HG03108 (cell line): ENCODE results near the gene REXO4.

Source experiments
- ATAC-seq: cut with Tn5 transposase; IDR thresholded peaks from one replicate; pipeline ENCODE4 v1.9.1; 2021; ENCODE audit warnings: moderate library complexity; ENCODE audit not compliant: unreplicated experiment

Gene REXO4

DNA sequence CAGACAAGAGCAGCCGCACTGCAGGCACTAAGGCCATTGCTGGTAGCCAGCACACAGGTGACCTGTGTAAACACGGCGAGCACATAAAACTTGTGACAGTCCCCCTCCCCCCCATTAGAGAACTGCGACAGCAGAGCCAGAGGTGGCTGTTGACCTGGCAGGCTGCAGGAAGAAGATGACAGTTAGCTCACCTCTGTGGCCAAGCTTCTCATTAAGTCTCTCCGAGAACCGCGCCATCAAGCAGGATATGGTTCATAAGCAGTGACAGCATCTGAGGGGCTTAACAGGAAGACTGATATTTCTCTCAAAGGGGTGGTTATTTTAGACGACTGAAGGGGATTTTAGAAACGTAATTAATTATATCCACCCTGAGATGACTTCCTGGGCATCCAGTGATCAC, 47.1 kb downstream of the REXO4 start:
- ATAC-seq: no peak

DNA sequence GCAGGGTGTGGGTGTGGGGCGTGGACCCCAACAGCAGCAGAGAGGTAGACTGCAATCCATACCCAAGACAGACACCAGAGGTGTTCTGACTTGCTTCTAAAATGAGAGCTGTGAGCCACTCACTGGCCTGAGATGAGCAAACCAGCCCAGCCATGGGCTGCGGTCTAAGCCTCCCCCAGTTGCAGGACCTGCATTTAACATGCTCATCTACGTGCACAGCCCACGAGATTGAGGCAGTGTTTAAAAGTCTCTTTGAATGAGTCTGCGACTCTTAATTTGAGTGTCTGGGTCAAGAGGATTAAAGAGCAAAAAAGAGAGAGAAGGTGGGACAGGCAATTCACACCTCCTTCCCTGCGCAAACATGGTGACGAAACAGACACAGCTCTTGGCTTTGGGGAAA, 47.9 kb downstream of the REXO4 start:
- ATAC-seq: no peak

DNA sequence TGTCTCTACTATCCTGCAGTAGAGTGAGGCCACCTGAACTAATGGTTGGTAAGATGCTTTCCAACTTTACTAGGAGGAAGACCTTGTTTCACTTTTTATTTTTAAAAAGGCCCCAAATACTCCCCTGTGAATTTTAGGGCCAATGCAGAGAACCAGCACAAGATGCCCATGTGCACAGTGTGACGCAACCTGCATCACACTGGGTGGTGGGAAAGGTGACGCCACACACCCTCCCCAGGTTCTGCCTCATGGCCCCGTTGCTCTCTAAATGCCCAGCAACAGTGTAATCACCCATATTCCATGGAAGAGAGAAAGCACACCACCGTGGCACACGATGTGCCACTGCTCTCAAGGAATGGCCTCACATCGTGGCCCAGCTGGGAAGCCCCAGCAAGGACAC, 48.4 kb downstream of the REXO4 start:
- no peak for ATAC-seq

DNA sequence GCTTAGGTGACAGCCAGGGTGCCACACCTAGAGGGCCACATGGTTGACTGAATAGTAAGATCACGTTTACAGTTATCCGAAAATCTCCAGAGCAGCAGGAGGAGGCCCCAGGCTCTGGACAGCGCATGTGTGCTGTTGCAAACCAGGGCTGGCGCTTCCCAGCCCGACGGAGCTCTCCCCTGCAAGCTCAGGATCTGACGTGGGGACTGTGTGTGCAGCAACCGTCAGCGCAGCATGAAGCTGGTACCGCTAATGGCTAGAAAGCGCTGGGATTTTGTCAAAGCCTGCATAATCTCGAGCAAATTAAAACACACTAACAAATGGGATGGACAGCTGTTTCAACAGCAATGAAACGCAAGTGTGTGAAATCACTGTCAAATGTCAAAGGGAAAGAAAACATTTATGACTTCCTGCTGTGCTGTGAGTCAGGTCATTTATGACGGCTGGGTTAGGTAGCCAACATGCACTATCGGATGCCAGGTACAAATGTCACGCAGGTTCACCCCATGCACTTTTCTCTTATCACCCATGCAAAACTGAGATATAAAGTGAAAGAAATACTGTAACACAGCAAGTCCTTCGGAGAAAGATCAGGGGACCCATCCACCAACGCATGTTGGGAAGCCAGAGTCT, 49.4 kb downstream of the REXO4 start:
- no peak for ATAC-seq

DNA sequence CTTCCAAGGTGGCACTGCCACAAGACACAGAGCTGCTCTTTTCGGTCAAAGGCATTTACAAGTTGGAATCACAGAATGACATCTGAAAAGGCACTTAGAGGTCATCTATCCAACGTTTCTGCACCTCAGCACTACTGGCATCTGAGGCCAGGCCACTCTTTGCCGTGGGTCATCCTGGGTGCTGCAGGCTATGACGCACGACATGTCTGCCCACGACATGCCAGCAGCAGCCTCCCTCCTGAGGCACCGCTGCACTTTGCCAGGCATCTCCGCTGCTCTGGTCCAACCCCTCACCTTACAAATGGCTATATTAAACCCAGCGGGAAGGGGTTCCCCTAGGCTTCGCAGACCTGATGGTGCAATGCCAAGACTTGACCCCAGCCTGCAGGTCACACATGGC, 50.0 kb downstream of the REXO4 start:
- ATAC-seq: no peak

DNA sequence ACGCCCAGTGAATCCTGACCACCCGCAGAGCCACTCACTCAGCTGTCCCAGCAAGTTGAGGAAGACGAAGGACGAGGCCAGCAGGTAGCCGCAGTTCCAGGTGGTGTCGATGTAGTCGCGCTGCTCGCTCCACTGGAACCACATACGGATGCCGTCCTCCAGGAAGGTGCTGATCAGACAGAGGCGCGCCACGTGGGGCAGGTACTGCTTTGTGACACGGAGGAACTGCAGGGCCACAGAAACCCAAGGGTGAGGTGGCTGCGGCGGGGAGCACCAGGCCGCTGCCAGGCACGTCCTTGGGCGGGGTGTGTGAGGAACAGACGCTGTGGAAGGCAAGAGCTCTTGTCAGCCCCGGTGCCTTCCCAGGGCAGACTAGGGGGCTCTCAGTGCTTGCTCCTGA, 50.6 kb downstream of the REXO4 start:
- ATAC-seq: no peak

DNA sequence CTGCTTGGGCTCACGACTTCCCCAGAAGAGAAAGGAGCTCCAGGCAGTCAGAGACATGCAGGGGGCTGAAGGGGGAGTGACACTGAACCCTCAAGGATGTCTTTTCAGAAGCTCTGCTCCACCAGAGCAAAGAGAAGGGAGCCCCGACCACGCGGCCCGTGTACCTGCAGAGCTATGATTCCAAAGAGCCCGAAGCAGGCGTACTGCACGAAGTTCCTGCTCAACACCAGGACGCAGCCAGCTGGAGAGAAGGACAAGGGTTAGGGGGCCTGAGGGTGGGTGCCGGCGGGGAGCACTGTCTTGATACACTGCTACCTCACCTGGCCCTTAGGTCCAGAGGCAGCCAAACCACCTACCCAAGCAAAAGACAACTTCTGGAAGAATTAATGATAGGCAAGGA, 51.4 kb downstream of the REXO4 start:
- no peak for ATAC-seq

DNA sequence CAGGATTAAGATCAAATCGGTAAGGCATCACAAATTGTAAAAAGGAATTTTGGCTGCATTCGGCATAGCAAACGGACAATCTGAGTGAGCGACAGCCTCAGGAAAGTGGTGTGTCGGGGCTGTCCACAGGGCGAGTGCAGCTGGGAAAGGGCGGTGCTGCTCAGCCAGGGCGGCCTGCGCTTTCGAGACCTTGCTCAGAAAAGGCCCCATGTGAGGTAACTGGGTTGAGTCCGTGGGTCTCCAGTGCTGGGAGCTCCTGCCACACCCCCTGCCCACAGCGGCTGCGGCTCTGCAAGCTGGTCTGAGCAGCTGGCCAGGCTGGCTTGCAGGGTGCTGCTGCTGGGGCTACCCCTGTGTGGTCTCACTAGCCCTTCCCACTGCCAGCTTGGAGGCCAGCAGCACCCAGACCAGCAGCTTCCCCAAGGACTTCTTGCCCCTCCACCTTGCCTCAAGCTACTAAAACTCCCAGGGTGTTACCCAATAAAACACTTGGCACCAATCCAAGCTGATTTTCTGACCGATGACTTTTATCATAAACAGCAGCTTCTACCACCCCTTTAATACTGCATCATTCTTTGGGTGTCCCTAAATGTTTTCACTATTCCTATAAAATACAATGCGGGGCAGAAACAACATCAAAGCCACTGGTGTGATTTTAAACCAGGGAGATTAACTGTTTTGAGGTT, 55.3 kb downstream of the REXO4 start:
- ATAC-seq: no peak

DNA sequence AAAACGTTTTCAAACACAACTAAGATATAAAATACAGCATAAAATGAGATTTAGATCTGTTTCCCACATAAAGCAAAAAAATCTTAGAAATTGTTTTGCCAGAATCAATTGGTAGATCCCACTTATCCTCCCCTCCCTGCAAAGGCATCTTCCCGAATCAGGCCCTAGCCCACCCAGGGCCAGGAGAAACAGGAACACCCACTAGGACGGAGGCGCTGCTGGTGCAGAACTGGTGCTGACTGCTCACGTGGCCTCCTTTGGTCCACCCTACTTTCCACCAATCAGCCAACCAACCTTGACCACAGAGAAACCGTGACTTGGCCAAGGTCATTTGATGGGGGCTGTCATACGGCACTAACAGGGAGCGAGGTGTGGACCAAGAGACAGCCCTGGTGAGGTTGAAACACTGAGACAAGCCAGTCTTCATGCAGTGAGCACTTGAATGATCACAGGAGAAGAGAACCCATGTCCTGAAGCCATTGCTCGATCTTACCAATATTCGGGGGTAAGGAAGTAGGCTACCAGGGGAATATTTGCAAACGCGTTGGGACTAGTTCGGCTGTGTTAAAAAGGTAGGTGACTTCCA, 56.2 kb downstream of the REXO4 start:
- ATAC-seq: no peak

DNA sequence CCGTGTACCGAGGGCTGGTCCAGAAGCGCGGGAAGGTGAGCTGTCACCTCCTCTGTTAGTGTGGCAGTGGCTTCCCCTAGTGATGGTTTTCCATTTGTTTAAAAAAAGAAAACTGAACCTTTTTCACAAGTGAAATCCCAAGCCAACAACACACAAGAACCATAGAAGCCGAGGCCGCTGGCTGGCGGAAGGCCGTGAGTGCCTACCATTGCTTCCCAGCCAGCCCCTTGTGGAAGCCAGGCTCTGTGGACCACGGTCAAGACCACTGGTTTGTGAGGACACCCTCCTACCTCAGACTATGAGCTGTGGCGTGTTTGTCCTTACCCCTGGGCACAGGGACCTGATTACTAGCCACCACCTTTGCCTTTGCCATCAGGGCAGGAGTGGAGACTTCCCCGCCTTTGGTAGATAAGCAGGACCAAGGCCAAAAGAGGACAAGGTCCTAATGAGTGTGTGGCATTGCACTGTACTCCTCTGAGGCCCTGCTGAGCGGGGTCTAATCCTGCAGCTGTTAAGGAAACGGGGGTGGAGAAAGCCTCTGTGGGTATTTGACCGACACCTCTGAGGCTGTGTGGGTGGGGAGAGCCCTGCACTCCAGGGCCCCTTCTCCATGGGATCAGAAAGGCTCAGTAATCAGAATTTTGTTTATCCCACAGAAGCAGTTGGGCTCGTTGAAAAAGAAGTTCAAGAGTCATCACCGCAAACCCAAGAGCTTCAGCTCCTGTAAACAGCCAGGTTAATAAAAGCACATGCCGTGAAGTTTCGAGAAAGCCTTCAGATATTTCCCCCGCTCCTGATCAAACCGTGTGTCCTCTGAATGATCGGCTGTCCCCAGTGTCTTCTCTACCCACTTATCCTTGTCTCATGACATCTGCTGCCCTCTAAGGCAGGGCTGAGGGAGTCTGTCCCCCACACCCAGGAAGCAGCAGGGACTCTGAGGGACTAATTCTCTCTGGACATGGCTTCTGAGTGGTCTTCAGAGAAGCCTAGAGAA, 57.1 kb downstream of the REXO4 start:
- no peak for ATAC-seq

DNA sequence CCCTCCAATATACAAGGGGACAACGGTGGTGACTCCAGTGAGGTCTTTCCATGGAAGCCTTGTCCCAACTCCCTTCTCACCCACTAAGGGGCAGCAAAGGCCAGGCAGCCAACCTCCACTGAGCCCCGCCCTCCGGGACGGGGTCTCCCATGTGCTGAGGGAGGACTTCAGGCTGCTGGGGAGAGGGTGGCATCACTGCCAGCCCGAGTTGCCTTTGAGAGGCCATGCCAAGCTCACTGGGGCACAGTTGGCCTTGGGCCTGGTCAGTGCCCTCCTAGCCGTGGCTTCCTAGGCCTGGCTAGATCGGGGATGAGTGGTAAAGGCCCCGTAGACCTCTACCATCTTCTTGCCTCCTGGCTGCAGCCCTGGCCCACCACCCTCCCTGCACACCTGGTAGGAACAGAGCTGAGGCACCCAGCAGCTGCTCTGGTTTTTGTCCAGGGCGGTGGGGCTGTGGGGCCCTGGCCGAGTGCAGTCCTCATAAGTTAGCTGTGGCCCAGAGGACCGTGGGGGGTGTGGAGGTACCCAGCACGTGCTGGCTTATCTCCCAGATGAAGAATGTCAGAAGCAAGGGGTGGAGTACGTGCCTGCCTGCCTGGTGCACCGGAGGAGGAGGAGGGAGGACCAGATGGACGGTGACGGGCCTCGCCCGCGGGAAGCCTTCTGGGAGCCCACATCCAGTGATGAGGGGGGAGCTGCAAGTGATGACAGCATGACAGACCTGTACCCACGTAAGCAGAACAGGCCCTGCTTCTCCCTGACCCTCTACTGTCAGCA, 58.2 kb downstream of the REXO4 start:
- no peak for ATAC-seq

DNA sequence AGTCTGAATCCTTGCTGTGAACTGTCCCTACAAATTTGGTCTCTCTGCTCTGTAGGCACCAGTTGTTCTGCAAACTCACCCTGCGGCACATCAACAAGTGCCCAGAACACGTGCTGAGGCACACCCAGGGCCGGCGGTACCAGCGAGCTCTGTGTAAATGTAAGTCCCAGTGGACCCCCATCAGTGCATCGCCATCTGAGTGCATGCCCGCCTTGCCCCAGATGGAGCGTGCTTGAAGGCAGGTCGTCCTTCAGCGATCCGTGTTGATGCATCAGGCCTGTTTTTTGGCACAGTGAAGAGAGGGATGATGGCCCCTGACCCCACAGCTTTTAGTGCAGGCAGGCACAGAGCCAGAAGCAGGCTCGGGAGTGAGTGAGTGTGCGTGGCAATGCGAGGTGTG, 60.2 kb downstream of the REXO4 start:
- ATAC-seq: no peak

DNA sequence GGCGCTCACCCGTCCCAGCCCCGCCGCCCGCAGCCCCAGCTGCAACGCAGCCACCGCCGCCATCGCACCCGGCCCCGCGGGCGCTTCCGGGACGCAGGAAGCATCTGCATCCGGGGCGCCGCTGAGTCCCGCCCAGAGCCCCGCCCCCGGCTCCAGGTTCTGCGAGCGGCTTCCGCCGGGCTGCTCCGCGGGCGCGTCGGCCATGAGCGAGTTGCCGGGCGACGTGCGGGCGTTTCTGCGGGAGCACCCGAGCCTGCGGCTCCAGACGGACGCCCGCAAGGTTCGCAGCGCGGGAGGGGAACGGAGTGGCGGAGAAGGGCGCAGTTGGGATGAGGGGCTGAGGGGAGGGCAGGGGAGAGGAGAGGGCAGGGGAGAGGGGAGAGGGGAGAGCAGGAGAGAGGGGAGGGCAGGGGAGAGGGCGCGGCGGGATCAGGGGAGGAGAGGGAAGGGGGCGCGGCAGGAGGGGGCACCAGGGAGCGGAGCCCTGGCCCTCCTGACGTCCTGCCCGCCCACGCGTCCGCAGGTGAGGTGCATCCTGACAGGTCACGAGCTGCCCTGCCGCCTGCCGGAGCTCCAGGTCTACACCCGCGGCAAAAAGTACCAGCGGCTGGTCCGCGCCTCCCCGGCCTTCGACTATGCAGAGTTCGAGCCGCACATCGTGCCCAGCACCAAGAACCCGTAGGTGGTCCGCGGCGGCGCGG, 61.3 kb downstream of the REXO4 start, which contains the start of the genes SURF1 and SURF2:
Gene SURF1, minus strand, starts transcription at position 97 of the 701 bp plus-strand sequence. Its CDS starts 34 bp downstream, at position 63.
Gene SURF2, plus strand, starts transcription at position 160 of the 701 bp plus-strand sequence. Its CDS starts 43 bp downstream, at position 203.
- ATAC-seq: peak; percentile 74
